Glomerular visceral epithelial cell (primary cell): ENCODE measurements around the gene HSPG2.
A peak's percentile ranks its signal among the peaks of the same experiment; 100 is the strongest.

Source experiments
- DNase-seq: peaks from one replicate; pipeline ENCODE4 v3.0.0-alpha.2; 2016; ENCODE audit errors: extremely low spot score

HSPG2 gene

GRCh38 chr1:21898326-21899200 lies 38.5 kb downstream of the HSPG2 start:
- no peak for DNase-seq

DNA sequence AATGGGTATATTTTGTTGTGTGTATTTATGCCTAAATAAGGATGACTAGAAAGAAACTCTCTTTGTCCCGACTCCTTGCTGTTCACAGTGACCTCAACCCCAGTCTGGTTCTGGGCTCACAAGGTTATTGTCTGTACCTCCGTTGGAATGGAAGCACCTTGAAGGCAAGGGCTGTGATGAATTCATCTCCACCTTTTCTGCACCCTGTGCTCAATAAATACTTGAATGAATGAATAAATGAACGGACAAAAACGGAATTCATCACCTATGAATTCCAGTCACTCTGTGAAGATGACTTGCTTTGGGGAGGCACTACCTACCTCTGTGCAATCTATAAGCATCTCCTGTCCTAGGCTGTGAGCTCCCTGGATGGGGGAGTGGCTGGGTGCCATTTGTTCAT lies 39.3 kb downstream of the HSPG2 start:
- DNase-seq = no peak

GRCh38 chr1:21896652-21897532 lies 40.2 kb downstream of the HSPG2 start:
- DNase-seq = peak; percentile 18

- no peak for DNase-seq
These were observed 41.1 kb downstream of the HSPG2 start for GRCh38 chr1:21896026-21896425.

DNA sequence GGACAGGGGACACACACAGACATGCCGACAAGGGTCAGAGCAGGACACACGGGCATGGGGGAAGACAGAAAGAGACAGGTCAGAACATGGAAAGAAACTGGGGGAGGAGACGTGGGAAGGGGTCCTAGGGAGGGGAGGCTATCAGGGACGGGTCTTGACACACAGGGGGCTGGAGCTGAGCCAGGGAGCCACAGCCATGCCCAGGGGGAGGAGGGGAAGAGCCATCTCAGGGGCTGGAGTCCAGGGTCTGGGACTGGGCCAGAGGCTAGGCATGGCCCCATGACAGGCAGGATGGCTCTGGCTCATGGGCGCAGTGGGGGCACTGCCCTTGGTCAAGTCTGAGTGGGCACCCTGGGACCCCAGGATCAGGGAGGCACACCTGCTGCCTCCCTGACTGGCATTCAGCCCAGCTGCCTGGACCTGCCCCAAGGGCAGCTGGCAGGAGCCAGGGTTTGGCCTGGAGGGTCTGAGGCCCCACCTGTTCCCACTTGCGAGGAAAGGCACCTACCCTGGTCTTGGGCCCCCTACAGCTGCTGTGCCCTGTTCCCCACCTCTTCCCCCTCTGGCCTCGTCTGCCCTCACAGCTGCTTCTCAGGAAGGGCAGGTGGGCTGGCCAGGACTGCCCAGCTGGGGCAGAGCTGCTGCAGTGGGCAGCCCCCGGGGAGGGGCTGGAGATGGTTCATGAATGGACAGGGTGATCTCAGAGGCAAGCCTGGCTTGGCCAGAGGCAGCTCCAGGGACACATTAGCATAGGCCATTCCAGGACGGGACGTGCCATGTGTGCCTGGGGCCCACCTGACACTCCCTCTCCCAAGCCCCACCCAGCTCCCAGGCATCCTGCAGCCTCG lies 42.9 kb downstream of the HSPG2 start:
- DNase-seq = no peak

DNA sequence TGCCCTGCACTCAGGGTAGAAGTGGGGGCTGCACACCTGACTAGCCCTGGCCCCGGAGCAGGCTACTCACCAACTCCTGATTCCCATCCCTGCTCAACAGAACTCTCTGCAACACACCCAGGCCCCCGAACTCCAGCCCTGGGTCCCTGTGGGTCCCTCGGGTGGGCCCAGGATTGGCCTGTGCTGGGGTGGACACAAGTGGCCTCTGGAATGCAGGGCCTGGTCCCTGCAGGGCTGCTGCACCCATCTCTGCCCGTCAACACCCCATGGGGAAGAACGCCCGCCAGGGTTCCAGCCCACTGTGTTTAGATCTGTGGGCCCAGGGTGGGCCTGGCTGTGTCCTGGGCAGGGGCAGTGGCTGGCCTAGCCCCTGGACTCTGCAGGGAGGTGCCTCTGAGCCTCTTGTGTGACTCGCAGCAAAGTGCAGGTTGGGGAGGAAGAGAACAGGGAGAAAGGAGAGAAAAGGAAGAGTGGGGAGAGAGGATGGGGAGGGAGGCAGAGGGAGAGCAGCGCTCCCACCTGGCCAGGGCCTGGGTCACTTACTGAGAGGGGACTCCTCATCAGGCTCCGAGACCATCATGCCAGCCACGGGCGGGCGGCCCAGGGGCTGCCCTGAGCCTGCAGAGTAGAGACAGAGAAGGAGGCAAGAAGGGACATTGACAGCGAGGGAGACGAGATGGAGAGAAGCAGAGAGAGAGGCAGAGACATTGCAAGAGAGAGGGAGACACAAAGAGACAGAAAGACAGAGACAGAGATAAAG lies 43.9 kb downstream of the HSPG2 start:
- DNase-seq = no peak

DNA sequence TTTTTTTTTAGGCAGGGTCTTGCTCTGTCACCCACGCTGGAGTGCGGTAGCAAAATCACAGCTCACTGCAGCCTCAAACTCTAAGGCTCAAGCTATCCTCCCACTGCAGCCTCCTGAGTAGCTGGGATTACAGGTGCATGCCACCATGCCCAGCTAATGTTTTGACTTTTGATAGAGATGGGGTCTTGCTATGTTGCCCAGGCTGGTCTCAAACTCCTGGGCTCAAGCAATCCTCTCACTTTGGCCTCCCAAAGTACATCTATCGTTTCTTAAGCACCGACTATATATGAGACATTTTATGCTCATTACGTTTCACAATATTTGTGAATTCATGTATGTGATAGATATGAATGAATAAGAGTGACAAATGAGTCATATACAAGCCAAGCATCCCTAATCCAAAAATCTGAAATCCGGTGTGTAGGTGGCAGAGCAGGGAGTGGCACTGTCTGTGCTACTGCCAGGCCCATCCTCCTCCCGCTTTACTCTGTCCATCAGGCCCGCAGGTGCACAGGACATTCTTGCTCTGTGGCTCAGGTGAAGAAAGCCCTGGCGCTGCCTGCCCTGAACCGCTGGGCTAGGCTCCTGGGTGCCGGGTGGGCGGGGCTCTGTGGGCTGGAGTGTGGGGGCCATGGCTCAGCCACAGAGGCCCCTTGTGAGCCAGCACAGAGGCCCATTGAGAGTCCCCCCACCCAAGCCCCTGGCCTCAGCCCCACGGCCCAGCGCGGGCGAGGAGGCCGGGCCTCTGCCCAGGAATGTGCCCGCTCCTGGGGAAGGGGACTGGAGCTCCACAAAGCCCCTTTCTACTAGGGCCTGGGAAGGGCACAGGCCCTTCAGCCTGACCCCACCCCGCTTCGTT lies 45.3 kb downstream of the HSPG2 start:
- DNase-seq = no peak

DNA sequence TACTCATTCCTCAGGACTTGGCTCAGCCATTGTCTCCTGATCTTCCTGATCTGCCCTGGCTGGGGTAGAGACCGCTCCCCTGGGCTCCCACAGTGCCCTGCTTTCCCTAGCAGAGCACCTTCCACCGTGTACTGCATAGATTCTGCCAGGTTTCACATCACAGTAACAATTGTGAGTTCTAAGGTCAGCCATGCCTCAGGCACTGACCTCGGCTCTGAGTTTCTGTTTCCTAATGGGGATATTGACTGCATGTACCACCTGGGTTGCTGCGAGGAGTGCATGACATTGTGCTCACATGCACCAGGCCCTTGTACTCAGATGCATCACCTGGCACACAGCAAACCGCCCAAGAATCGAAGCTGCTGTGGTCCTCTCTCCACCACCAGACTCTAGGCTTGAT lies 46.0 kb downstream of the HSPG2 start:
- no peak for DNase-seq

DNA sequence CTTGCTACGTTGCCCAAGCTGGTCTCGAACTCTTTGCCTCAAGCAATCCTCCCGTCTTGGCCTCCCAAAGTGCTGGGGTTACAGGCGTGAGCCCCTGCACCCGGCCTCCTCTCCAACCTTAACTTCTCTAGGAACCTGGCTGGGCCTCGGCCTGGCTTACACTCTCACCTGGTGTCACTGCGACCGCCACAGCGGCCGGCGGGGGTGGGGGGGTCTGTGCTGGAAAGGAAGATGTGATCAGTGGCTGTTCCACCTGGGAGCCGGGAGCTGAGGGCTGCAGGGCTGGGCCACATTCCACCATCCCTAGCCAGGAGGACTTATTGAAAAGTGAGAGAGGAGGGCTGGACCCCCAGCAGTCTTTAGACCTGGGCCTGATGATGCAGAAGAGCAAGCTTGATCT lies 48.6 kb downstream of the HSPG2 start:
- DNase-seq = no peak

- DNase-seq = no peak
These were observed 49.3 kb downstream of the HSPG2 start for GRCh38 chr1:21887796-21888195.

GRCh38 chr1:21887216-21887736 lies 49.8 kb downstream of the HSPG2 start:
- DNase-seq = no peak

- DNase-seq = no peak
These were observed 50.5 kb downstream of the HSPG2 start for GRCh38 chr1:21886486-21887215.

GRCh38 chr1:21885236-21886037 lies 51.7 kb downstream of the HSPG2 start:
- DNase-seq = no peak

- no peak for DNase-seq
These were observed 52.5 kb downstream of the HSPG2 start for GRCh38 chr1:21884456-21885235.

DNA sequence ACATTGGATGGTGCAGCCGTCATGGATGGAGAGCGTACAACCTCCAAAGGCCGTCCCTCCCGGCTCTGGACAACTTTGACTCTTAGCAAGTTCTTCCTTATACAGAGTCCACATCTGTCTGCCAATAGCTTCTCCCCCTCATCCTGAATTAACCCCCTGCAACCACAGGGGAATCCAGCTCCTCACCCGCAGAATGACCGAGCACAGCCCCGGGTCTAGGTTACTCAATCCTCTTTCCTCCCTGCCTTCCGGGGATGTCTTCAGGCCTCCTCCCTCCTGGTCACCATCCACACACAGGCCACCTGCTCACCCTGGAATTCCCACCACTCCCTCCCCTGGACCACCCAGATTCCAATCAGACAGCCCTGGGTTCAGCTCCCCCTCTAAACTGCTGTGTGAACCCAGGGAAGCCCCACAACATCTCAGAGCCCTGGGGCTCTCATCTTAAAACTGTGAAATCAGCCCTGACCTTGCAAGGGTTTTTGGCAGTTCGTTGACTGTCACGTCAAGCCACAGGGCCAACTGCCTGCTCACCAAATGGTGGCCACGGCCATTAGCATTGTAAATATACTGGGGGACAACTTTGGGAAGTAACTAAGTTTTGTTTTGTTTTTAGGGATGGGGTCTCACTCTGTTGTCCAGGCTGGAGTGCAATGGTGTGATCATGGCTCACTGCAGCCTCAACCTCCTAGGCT lies 54.2 kb downstream of the HSPG2 start:
- DNase-seq = no peak

- DNase-seq = no peak
These were observed 55.9 kb downstream of the HSPG2 start for GRCh38 chr1:21881250-21881649.

- no peak for DNase-seq
These were observed 56.5 kb downstream of the HSPG2 start for GRCh38 chr1:21880619-21880970.
